Measurements from ENCODE around the gene GABRB3.

DNA sequence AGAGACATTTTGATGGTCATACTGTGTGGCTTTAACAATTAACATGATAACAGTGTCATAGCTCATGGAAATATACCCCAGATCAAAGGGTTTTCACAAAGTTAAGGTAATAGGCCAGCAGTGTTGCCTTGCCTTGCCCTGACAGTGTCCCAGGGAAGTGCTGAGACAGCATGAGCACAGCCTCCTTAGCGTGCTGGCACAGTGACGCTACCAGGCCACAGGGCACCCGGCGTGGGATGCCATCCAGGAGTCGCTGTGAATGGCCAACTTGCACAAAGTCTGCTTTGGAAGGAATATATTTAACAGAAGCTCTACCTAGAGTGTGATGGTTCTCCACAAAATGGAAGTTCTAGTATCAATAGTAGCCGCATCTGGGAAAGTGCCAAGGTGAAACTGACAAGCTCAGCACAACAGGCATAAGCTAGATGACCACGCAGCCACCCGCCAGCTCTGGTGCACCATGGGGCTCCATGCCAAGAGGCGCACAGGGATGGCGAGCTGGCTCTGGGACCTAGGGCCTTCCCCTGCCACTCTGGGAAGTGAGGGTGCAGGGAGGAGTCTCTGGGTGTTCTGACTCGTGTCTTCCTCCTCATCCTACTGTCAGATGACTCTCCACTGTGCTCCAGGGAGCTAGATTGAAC lies 86.2 kb downstream of the GABRB3 start:
- TF ChIP-seq, protein P1, sequence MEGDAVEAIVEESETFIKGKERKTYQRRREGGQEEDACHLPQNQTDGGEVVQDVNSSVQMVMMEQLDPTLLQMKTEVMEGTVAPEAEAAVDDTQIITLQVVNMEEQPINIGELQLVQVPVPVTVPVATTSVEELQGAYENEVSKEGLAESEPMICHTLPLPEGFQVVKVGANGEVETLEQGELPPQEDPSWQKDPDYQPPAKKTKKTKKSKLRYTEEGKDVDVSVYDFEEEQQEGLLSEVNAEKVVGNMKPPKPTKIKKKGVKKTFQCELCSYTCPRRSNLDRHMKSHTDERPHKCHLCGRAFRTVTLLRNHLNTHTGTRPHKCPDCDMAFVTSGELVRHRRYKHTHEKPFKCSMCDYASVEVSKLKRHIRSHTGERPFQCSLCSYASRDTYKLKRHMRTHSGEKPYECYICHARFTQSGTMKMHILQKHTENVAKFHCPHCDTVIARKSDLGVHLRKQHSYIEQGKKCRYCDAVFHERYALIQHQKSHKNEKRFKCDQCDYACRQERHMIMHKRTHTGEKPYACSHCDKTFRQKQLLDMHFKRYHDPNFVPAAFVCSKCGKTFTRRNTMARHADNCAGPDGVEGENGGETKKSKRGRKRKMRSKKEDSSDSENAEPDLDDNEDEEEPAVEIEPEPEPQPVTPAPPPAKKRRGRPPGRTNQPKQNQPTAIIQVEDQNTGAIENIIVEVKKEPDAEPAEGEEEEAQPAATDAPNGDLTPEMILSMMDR (IDR thresholded peaks at IDR 0.05): no peak
- TF ChIP-seq EZH2 (IDR thresholded peaks at IDR 0.05; ENCODE audit: borderline replicate concordance, insufficient read depth, low read depth, low read length, poor library complexity, severe bottlenecking): no peak

Data from B cell (primary cell).